ENCODE data around the gene FAM53A. TPM values are rescaled to one million over a fixed set of nuclear protein-coding genes. Genes with fewer than 3 reads are reported as not detected.

The FAM53A gene
- total and polyA plus RNA-seq, 4 donors = 0.44 to 2.2 (median 0.97) TPM

DNA sequence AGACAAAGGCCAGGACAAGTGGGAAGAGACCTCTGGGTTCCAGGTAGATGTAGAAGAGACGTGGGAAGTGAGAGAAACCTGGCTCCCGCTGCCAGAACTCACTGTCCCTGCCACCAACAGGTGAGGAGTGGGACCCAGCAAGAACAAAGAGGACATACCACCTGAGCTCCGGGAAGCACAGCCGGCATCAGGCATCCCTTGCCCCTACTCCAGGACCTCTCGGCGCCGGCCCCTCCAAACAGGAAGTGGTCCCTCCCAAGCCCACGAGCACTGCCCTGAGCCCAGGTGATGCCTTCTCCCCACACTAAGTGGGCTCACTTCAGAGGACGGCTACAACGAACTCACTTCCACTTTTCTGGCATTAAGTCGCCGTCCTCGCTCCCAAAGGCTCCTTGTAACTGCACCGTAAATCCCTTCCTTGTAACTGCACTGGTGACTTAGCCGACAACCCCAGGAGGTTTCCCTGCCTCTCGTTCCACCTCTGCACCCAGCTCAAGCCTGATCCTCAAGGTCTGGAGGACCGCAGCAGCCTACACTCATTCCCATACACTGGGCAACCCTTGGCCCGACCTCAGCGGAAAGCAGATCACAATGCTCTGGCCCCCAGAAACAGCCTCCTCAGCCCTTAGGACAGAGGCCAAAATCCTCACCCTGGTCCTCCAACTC is 8.8 kb downstream of the FAM53A start:
- no peaks in the 10 kb centered on the region for H3K9me3 ChIP-seq (ENCODE audit: control insufficient read depth in 4 of 4, low read length in 3 of 4)
- H3K27me3 ChIP-seq (ENCODE audit: control insufficient read depth in 4 of 4, insufficient read depth in 4 of 4, low read length in 3 of 4) = no peaks in the 10 kb centered on the region
- no peak overlapping the region for H3K27ac ChIP-seq (ENCODE audit: low read depth in 1 of 2, low read length in 2 of 2)
- no peak for TF ChIP-seq FOXA2 (IDR thresholded peaks at IDR 0.05)
- TF ChIP-seq, protein P1, sequence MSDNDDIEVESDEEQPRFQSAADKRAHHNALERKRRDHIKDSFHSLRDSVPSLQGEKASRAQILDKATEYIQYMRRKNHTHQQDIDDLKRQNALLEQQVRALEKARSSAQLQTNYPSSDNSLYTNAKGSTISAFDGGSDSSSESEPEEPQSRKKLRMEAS (IDR thresholded peaks at IDR 0.05) = no peak
- TF ChIP-seq EGR1 (IDR thresholded peaks at IDR 0.05; ENCODE audit: low read depth in 2 of 2) = no peak
- no peak for TF ChIP-seq HNF4G (IDR thresholded peaks at IDR 0.05)
- no peak for TF ChIP-seq SP1 (IDR thresholded peaks at IDR 0.05)
- no peak for TF ChIP-seq HNF4A (conservative IDR thresholded peaks at IDR 0.05)
- no peak for TF ChIP-seq YY1 (IDR thresholded peaks at IDR 0.05)
- no peak for TF ChIP-seq NR2F2 (IDR thresholded peaks at IDR 0.05)
- TF ChIP-seq, protein P2, sequence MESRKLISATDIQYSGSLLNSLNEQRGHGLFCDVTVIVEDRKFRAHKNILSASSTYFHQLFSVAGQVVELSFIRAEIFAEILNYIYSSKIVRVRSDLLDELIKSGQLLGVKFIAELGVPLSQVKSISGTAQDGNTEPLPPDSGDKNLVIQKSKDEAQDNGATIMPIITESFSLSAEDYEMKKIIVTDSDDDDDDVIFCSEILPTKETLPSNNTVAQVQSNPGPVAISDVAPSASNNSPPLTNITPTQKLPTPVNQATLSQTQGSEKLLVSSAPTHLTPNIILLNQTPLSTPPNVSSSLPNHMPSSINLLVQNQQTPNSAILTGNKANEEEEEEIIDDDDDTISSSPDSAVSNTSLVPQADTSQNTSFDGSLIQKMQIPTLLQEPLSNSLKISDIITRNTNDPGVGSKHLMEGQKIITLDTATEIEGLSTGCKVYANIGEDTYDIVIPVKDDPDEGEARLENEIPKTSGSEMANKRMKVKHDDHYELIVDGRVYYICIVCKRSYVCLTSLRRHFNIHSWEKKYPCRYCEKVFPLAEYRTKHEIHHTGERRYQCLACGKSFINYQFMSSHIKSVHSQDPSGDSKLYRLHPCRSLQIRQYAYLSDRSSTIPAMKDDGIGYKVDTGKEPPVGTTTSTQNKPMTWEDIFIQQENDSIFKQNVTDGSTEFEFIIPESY (IDR thresholded peaks at IDR 0.05) = no peak
- no peak for TF ChIP-seq GABPA (IDR thresholded peaks at IDR 0.05 in 1 of 2, conservative IDR thresholded peaks at IDR 0.05 in 1 of 2)
- H3K4me1 ChIP-seq (ENCODE audit: control insufficient read depth in 4 of 4, insufficient read depth in 4 of 4, low read length in 3 of 4) = no peaks in the 10 kb centered on the region
- H3K4me3 ChIP-seq (ENCODE audit: low read depth in 1 of 3, low read length in 3 of 3) = no peak overlapping the region
- DNase-seq (ENCODE audit: low spot score) = no peak
- WGBS = 89% methylated on average over 19 of the region's 19 CpGs
- no peaks in the 10 kb centered on the region for H3K36me3 ChIP-seq (ENCODE audit: control insufficient read depth in 4 of 4, insufficient read depth in 3 of 4, low read depth in 1 of 4, low read length in 3 of 4)
- H3K9ac ChIP-seq (ENCODE audit: low read depth in 1 of 2, low read length in 2 of 2) = no peak overlapping the region

DNA sequence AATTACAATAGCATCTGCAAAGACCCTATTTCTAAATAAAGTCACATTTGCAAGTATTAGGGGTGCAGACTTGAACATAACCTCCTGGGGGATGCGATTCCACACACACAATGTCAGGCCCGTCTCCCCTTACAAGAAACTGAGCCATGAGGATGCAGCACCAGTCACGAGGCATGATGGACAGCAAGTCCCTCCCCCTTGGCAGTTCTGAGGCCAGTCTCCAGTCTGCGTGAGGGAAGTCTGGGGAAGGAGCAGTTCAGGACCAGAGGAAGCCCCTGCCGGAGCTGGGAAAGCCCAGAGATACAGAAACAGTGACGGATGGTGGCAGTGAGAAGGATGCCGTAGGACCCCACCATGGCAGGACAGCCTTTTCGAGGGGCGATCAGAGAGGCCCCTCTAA is 9.4 kb downstream of the FAM53A start:
- H3K9me3 ChIP-seq (ENCODE audit: control insufficient read depth in 4 of 4, low read length in 3 of 4) = no peaks in the 10 kb centered on the region
- no peak for TF ChIP-seq GABPA (IDR thresholded peaks at IDR 0.05 in 1 of 2, conservative IDR thresholded peaks at IDR 0.05 in 1 of 2)
- no peak for TF ChIP-seq FOXA2 (IDR thresholded peaks at IDR 0.05)
- no peak for TF ChIP-seq CTCF (IDR thresholded peaks at IDR 0.05; ENCODE audit: low read depth, low read length, missing input control)
- TF ChIP-seq, protein P1 (IDR thresholded peaks at IDR 0.05) = no peak
- TF ChIP-seq, protein P3, sequence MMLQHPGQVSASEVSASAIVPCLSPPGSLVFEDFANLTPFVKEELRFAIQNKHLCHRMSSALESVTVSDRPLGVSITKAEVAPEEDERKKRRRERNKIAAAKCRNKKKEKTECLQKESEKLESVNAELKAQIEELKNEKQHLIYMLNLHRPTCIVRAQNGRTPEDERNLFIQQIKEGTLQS (IDR thresholded peaks at IDR 0.05) = no peak
- TF ChIP-seq YY1 (IDR thresholded peaks at IDR 0.05) = no peak
- TF ChIP-seq HNF4A (conservative IDR thresholded peaks at IDR 0.05) = no peak
- TF ChIP-seq NR2F2 (IDR thresholded peaks at IDR 0.05) = no peak
- TF ChIP-seq EGR1 (IDR thresholded peaks at IDR 0.05; ENCODE audit: low read depth in 2 of 2) = no peak
- no peak for TF ChIP-seq TAF1 (conservative IDR thresholded peaks at IDR 0.05)
- no peak for TF ChIP-seq RAD21 (IDR thresholded peaks at IDR 0.05)
- no peak overlapping the region for H3K9ac ChIP-seq (ENCODE audit: low read depth in 1 of 2, low read length in 2 of 2)
- H3K27ac ChIP-seq (ENCODE audit: low read depth in 1 of 2, low read length in 2 of 2) = no peak overlapping the region
- 77% methylated on average over 9 of the region's 9 CpGs for WGBS
- no peaks in the 10 kb centered on the region for H3K27me3 ChIP-seq (ENCODE audit: control insufficient read depth in 4 of 4, insufficient read depth in 4 of 4, low read length in 3 of 4)
- no peaks in the 10 kb centered on the region for H3K36me3 ChIP-seq (ENCODE audit: control insufficient read depth in 4 of 4, insufficient read depth in 3 of 4, low read depth in 1 of 4, low read length in 3 of 4)
- H3K4me3 ChIP-seq (ENCODE audit: low read depth in 1 of 3, low read length in 3 of 3) = no peak overlapping the region
- no peaks in the 10 kb centered on the region for H3K4me1 ChIP-seq (ENCODE audit: control insufficient read depth in 4 of 4, insufficient read depth in 4 of 4, low read length in 3 of 4)
- no peak for DNase-seq (ENCODE audit: low spot score)
